Activated CD4-positive, alpha-beta T cell treated with anti-CD3 and anti-CD28 coated beads, Interleukin-2, amount 50 U/mL, for 24 hours (primary cell): ENCODE measurements around the gene NPHP4.
"Not testable (repeated sequence)": the region's sequence is repeated elsewhere in the genome, so short reads cannot be mapped to it uniquely, and the experiment has no call there.

Source experiments
- DNase-seq, 2 donors: peaks; one replicate each; pipeline ENCODE4 v3.0.0-alpha.2; 2020; ENCODE audit warnings: low read depth in 1 of 2, low spot score in 1 of 2

The NPHP4 gene

DNA sequence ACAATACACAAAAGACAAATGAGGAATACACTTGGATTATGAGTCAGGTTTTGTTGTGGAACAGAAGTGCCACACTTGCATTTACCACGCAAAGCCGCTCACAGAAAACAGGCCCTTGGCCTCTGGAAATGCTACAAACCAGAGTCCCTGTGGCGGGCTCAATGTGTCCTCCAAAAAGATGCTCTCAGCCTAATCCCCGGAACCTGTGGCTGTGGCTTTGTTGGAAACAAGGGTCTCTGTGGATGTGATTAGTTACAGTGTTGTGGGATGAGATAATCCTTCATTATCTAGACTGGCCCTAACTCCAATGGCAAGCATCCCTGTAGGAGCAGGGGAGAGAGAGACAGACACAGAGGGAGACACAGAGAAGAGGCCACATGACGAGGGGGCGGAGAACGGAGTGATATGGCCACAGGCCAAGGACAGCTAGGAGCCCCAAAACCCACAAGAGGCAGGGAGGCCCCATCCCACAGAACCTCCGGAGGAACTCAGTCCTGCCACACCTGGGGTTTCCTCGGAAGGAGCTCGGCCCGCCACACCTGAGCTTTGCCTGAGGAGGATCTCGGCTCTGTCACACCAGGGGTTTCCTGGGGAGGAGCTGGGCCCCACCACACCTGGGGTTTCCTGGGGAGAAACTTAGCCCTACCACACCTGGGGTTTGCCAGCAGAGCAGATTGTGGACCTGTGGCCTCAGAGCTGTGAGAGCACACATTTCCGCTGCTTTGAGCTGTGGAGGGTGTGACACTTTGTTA, 55.4 kb downstream of the NPHP4 start:
- no peak for DNase-seq

- DNase-seq = no peak
Measured at GRCh38 chr1:5936126-5936525, 56.1 kb downstream of the NPHP4 start.

- no peak for DNase-seq
Measured at GRCh38 chr1:5935026-5935425, 57.2 kb downstream of the NPHP4 start.

GRCh38 chr1:5934058-5934884, 58.0 kb downstream of the NPHP4 start:
- DNase-seq = no peak

DNA sequence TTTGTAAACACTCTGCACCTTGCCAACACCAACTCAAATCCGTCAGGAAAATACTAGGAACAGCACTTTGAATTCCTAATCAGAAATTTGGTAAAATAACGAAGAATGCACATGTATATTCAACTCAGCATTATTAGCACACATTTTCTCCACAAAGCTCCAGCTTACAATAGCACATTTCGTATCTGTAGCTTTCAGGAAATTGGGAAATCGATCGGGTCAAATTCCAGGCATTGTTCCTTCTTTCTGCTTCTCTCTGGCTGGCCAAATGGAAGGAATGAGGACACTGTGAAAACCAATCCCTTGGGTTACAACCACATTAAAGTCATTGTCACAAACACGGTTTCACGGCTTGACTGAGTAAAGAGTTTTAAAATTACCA, 58.6 kb downstream of the NPHP4 start:
- DNase-seq = no peak

- DNase-seq = no peak
Measured at GRCh38 chr1:5933050-5933449, 59.2 kb downstream of the NPHP4 start.

GRCh38 chr1:5928714-5929400, 63.4 kb downstream of the NPHP4 start:
- no peak for DNase-seq

- no peak for DNase-seq
Measured at GRCh38 chr1:5927506-5928370, 64.5 kb downstream of the NPHP4 start.

DNA sequence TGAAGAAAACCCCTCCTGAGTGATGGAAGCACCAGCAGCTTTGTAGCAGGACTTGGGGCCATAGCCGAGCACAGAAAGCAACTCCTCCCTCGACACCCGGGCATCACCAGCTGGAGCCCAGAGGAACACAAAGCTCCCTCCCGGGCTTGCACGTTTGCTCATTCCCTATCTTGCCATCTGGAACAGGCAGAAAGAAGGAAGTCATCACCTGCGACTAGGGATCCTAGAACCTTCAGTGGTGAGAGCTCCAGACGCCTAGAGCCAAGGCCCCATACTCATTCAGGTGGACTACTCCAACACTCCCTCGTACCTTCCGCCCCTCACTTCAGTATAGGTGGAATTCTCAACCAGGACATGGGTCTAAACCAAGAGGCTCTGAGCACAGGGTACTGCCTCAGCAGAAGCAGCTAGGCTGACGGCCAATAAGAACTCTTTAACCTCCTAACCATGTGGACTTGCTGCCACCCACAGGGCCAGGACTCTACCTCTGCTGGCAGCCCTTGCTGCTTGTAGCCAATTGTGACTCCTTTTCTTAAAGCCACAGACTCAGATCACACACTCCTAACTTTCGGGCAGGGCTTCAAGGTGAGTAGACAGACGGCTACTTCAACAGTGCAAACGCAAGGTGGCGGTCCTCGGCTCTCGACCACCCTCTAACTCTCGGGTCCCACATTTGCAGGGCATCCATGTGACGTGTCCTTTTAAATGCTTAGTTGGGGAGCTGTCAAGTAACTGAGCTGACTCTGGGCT, 65.4 kb downstream of the NPHP4 start:
- DNase-seq = no peak

DNA sequence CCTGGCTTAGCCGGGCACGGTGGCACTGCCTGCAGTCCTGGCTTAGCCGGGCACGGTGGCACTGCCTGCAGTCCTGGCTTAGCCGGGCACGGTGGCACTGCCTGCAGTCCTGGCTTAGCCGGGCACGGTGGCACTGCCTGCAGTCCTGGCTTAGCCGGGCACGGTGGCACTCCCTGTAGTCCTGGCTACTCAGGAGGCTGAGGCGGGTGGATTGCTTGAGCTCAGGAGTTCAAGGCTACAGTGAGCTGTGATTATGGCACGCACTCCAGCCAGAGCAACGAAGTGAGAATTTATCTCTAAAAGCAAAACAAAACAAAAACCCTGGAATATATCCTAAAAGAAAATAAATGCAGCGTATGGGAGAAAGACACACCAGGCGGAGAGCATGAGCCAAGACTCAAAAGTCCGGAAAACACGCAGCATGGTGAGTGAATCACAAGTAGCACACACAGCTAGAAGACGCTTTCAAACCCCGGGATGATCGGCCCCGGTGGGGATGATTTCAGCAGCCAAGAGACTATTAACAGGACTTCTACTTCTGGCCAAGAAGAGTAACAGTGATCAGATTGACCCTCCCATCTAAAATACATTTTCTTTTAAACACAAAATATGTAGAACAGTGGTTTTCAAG, 69.4 kb downstream of the NPHP4 start:
- DNase-seq = not testable (repeated sequence)

- no peak for DNase-seq
Measured at GRCh38 chr1:5921671-5922070, 70.6 kb downstream of the NPHP4 start.

- DNase-seq = no peak
Measured at GRCh38 chr1:5921129-5921528, 71.1 kb downstream of the NPHP4 start.

DNA sequence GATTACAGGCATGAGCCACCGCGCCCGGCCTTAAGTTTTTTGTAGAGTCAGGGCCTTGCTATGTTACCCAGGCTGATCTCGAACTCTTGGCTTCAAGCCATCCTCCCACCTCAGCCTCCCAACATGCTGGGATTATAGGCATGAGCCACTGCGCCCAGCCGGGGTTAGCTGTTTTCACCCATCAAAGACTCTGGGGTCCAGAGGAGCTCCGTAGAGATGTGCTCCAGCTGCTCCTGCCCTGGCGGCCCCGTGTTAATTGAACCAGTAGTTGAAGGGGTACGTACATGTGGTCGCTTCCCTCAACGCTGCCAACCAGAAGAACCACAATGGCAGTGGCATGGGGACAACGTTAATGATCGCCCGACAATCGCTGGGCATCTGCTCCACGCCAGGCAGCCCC, 72.0 kb downstream of the NPHP4 start:
- no peak for DNase-seq

- DNase-seq = no peak
Measured at GRCh38 chr1:5918275-5918649, 74.0 kb downstream of the NPHP4 start.

DNA sequence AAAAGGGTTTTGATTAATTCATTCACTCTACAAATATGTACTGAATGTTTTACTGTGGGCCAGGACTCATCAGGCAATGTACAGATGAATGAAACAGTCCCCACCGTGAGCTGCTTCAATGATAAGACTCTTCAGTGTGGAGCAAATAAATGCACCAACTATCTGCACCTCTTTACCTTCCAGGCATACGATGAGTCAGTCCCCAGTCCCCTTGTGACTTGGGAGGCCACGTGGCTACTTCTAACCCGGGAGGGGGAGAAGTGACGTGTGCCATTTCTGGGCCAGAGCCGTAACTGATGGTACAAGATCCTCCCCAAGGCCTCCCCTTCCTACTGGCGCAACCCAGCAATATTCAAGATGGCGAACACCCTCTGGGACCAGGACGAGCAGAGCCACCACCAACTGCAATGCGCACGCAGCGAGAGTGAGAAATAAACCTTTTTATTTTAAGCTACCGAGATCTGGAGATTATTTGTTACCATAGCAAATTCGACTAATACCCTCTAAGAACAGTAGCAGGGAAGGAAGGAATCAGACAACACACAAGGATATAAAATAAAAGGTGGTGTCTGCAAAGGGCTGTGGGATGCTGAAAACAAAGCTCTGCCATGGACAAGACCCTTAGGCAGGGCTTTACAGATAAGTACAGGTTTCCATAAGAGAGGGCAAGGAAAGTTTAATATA, 74.5 kb downstream of the NPHP4 start:
- no peak for DNase-seq

GRCh38 chr1:5917281-5917590, 75.0 kb downstream of the NPHP4 start:
- no peak for DNase-seq

- DNase-seq = no peak
Measured at GRCh38 chr1:5916572-5917280, 75.5 kb downstream of the NPHP4 start.

DNA sequence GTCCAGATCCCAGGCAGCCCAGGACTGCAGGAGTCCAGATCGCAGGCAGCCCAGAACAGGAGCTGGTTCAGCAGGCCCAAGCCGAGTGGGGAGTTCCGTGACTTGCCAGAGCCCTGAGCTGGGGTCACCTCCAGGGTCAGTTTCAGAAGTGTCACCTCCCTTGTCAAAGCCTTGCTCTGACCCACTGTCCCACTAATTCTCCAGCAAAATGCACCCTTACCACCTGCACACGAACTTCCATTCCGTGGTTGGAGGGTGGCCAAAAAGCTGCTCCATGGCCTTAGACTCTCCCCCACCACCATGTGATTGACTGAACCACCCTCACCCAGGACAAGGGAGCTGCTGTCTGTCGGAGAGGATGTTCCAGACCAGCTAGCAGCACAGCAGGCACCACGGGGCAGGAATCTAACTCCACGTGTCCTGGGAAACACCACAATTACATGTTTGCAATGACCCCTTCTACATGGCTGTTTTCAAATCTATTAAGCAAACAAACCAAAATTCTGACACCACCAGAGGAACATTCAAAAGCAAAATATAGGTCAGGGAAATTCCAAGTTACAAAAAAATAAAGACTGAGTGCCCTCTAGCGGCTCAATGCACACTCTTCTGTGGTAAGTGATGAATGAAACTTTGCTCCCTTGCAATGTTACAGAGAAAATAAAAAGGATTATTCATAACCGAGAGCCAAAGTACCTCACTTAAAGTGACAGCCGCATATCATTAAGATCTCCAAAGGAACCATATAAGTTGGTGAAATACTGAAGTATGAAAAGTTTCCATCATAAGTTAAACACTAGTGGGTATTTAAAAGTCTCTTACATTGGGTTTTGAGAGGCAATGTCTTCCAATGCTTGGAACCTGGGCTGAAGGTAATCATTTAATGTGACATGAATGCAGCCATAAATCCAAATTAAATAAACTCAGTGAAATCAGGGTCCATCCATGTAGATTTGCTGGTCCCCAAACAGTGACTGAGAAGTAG, 76.3 kb downstream of the NPHP4 start:
- peak in 1 of 2 donors; percentile 8 for DNase-seq
